Measurements from ENCODE around the gene PLPP1.

PLPP1 gene

GRCh38 chr5:55450050-55450765, 84.6 kb downstream of the PLPP1 start:
- no peak for DNase-seq (ENCODE audit: low spot score)

DNA sequence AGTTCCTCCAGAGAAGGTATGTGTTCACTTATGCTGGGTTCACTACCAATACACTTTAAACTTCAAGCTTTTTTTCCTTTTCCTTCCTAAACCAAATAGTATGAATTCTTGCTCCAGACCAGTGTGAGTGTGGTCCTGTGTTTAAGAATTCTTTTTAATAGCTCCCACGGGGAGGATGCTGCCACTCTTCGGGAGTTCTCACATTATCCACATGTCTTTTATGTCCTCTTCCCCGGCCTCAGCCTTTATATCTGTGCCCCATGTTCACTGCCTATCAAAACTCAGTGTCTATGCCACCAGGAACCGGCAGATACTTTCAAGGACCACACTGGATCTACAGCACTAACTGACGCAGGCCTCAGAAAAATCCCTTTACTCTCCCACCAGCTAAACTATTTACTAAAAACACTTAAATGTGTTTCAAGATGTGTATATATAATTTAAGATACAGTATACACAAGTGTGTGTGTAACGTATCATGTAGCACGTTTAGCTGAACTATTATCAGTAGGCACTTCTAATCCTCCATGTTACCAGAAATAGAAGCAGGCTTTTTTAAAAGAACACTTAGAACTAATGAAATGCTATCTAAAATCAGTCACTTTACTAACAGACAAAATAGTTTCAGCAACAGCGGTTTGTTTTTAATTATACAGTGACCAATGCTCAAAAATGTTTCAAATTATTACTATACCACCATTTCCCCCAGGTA, 88.0 kb downstream of the PLPP1 start:
- no peak for DNase-seq (ENCODE audit: low spot score)

GRCh38 chr5:55445791-55446190, 89.0 kb downstream of the PLPP1 start:
- DNase-seq (ENCODE audit: low spot score) = no peak

- no peak for DNase-seq (ENCODE audit: low spot score)
Observed at GRCh38 chr5:55441954-55442353, 92.8 kb downstream of the PLPP1 start.

GRCh38 chr5:55441107-55441771, 93.5 kb downstream of the PLPP1 start:
- DNase-seq (ENCODE audit: low spot score) = no peak

GRCh38 chr5:55440188-55440646, 94.5 kb downstream of the PLPP1 start:
- DNase-seq (ENCODE audit: low spot score) = no peak

GRCh38 chr5:55438998-55439397, 95.8 kb downstream of the PLPP1 start:
- DNase-seq (ENCODE audit: low spot score) = no peak

DNA sequence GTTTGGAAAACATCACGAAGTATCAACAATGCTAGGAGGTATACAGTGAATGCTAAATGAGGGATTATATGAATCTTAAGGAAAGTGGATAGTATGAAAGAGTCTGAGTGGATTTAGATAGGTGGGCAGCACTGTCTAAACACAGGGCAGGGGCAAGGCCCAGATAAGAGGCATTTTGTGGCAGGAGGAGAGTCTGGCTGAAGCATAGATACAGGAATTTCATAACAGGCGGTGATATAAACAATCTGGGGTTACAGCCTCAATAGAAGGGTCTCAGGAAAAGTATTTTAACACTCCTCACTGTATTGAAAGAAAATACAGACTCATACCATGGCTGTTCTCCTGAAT, 96.9 kb downstream of the PLPP1 start:
- DNase-seq (ENCODE audit: low spot score) = no peak

- no peak for DNase-seq (ENCODE audit: low spot score)
Observed at GRCh38 chr5:55437452-55437851, 97.3 kb downstream of the PLPP1 start.

DNA sequence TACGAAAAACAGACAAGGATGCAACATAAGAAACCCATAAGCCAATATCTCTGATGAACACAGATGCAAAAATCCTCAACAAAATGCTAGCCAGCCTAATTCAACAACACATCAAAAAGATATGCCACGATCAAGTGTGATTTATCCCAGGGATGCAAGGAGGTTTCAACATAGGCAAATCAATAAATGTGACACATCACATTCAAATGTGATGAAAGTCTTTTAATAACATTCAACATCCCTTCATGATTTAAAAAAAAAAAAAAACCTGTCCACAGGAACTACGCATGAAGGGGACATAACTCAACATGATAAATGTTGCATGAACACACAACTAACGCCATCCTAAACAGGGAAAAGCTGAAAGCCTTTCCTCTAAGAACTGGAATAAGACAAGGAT, 102.2 kb downstream of the PLPP1 start:
- no peak for DNase-seq (ENCODE audit: low spot score)

GRCh38 chr5:55429613-55430253, 105.0 kb downstream of the PLPP1 start:
- no peak for DNase-seq (ENCODE audit: low spot score)

- DNase-seq (ENCODE audit: low spot score) = no peak
Observed at GRCh38 chr5:55429221-55429612, 105.5 kb downstream of the PLPP1 start.

- no peak for DNase-seq (ENCODE audit: low spot score)
Observed at GRCh38 chr5:55427157-55427556, 107.6 kb downstream of the PLPP1 start.

DNA sequence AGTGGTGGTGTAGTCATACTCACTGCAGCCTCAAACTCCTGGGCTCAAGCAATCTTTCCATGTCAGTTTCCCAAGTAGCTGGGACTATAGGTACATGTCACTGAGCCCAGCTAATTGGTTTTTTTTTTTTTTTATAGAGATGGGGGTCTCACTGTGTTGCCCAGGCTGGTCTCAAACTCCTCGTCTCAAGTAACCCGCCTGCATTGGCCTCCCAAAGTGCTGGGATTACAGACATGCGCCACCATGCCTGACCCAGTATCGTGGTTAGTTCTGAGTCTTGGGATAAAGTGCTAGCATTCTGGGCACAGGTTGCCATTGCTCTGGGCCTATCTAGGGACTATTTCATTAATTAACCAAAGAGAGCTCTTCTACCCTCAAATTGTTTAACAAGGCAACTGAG, 108.3 kb downstream of the PLPP1 start:
- no peak for DNase-seq (ENCODE audit: low spot score)

GRCh38 chr5:55421074-55421529, 113.7 kb downstream of the PLPP1 start:
- DNase-seq (ENCODE audit: low spot score) = no peak

DNA sequence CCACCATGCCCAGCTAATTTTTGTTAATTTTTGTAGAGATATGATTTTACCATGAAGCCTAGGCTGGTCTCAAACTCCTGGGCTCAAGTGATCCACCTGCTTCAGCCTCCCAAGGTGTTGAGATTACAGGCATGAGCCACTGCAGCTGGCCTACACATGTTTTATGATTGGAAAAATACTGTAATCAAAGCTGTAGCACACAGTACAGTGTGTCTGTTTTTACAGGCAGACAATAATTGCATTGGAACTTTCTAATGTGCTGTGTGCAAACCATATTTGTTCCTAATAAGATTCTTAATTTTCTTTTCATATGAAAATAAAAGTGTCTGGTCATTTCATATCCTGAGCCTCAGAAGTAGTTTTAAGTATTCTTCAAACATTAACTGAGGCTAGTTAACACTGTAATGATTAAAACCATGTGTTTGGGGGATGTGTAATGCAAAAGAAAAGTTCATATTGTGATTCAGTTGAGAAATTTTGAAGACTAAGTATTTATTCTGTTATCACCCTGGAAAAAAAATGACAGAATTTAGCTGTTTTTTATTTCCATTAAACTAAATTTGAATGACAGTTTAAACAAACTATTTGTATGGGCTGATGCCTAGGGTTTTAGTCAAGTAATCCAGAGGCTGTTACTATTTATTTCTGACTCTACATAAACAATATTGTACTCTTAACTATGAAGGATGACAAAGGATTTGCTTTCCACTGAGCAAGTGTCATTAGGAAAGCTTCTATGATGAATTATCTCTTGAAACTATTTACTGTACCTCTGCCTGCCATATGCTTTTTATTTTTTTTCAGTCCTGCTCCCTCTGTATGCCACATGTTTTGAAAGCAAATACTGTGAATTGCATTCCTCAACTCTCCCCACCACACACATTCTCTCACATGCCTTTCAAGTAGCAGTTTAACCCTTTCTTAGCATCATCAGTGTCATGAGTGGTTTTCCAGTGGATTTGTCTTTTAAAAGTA, 115.5 kb downstream of the PLPP1 start:
- no peak for DNase-seq (ENCODE audit: low spot score)

DNA sequence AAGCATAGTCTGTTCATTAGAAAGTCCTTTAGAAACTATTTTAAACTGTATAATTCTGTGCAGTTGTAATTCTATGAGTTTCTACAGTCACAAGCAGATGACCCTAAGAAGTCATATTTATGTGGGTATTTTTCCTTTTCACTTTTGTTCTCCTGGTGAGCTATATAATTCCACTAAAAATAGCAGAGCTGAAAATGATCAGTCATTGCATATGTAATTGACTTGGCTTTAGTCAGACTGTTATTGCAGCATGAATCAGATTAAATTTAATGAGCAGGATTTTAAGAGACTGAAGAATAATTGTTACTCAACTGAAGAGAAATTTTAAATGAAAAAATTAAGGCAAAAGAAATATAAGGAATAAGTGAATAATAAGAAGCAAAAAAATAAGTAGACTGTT, 118.5 kb downstream of the PLPP1 start:
- DNase-seq (ENCODE audit: low spot score) = no peak

DNA sequence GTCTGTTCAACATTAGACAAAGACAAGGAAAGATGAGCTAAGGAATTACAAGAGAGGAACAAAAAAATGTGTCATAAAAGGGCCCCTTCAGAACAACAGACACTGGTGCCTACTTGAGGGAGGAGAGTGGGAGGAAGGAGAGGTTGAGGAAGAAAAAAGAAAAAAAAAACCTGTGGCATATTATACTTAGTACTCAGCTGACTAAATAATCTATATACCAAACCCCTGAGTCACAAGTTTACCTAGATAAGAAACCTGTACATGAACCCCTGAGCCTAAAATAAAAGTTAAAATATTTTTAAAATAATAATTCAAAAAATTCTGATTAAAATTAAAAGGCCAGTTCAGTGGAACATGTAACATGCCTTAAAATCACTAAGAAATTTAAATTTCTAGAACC, 119.7 kb downstream of the PLPP1 start:
- no peak for DNase-seq (ENCODE audit: low spot score)

- no peak for DNase-seq (ENCODE audit: low spot score)
Observed at GRCh38 chr5:55413644-55414043, 121.1 kb downstream of the PLPP1 start.

DNA sequence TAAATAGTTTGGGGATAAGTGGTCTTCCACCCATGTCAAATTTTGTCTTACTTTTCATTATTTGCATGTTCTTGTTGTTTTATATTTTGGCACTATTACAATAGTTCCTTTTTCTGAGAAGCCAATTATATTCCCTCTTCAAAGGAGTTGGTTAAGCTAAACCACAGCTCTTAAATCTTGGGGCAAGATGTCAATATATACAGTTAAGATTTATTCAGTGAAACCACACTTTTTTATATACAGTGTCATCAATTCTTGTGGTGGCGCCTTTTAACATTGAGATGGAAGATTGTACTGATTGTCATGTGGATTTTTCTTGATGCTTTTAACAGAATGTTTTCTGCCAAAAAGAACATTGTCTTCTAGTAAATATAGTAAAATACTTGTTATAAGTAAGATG, 122.9 kb downstream of the PLPP1 start:
- no peak for DNase-seq (ENCODE audit: low spot score)

DNA sequence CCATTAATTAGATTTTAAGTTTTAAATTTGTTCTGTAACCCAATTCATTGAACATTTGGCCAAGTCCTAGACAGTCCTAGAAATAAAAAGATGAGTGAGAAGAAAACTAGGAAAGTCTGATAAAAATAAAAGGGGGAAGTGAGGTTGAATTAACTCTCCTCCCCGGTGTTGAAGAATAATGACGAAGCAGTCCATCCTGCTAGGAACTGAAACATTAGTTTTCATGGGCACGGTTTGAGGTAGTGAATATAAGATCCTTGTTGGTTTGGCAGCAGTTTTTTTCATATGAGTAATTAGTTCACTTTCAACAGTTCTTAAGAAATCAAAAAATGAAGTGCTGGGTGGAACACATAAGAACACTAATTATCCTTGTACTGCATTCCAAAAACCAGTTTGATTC, 123.9 kb downstream of the PLPP1 start:
- DNase-seq (ENCODE audit: low spot score) = no peak

Measured in CD4-positive, alpha-beta T cell treated with Interleukin-6 at 100 ng/mL for 8 hours (primary cell).